Erythroblast (primary cell): ENCODE measurements around the gene SYNJ2.

Source experiments
- GATA1 ChIP-seq: IDR thresholded peaks from 2 replicates; pipeline ENCODE4 v1.6.1; 2011; ENCODE audit warnings: low read depth, mild to moderate bottlenecking, control low read depth, low read length, moderate library complexity
- POLR2A ChIP-seq: IDR thresholded peaks from 2 replicates; pipeline ENCODE4 v1.6.1; 2011; ENCODE audit warnings: mild to moderate bottlenecking, low read length

DNA sequence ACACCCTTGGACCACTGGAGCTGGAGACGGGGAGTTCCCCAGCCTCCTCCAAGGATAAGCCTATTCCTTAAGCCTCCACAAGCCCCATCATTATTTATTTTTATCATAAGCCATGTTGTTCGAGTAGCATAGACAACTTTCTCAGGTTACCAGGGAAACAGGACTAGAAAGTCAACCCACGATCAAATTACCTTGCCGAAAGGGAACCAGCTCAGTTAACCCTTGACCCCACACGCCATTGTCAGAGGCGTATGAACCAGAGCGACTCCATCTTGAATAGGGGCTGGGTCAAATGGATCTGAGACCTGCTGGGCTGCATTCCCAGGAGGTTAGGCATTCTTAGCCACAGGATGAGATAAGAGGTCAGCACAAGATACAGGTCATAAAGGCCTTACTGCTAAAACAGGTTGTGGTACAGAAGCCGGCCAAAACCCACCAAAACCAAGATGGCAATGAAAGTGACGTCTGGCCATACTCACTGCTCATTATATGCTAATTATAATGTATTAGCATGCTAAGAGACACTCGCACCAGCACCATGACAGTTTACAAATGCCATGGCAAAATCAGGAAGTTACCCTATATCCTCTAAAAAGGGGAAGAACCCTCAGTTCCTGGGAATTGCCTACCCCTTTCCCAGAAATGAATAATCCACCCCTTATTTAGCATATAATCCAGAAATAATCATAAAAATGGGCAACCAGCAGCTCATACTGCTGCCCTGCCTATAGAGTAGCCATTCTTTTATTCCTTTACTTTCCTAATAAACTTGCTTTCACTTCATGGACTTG is 22.4 kb downstream of the SYNJ2 start:
- TF ChIP-seq POLR2A (no peak), GATA1 (no peak)
